Sigmoid colon (tissue), 7 donors: Measurements from ENCODE around the gene DIPK1A. TPM values are rescaled to one million over a fixed set of nuclear protein-coding genes. Genes with fewer than 3 reads are reported as not detected.
A peak's percentile ranks its signal among the peaks of the same experiment; 100 is the strongest.

Experiments used
- DNase-seq: peaks from one replicate; pipeline ENCODE4 v3.0.0-alpha.2; 2019
- H3K27ac ChIP-seq, 4 donors: fragments of 200-600 bp; sonication (generic); one replicate each; pipeline ENCODE4 v1.5.1; 2016 to 2019; ENCODE audit warnings: mild to moderate bottlenecking in 1 of 4
- H3K27me3 ChIP-seq, 3 donors: fragments of 200-600 bp; sonication (generic); one replicate each; pipeline ENCODE4 v1.5.1; 2019; ENCODE audit warnings: mild to moderate bottlenecking in 1 of 3
- H3K36me3 ChIP-seq, 4 donors: fragments of 200-600 bp; sonication (generic); one replicate each; pipeline ENCODE4 v1.5.1; 2016 to 2019
- H3K4me1 ChIP-seq, 4 donors: fragments of 200-600 bp; sonication (generic); one replicate each; pipeline ENCODE4 v1.5.1; 2017 to 2019
- H3K4me3 ChIP-seq, 4 donors: fragments of 200-600 bp; sonication (generic); one replicate each; pipeline ENCODE4 v1.5.1; 2017 to 2019; ENCODE audit warnings: mild to moderate bottlenecking in 2 of 4, moderate library complexity in 1 of 4
- H3K9me3 ChIP-seq, 4 donors: fragments of 200-600 bp in 3 of 4; sonication (generic) in 3 of 4; one replicate each; pipeline versions ENCODE4 v1.5.1 to v1.6.1; 2013 to 2019
- EP300 ChIP-seq, 4 donors: sonication (generic); formaldehyde crosslinking; IDR thresholded peaks; one replicate each; pipeline ENCODE4 v1.6.1; 2017; ENCODE audit warnings: antibody characterized with exemption in 4 of 4
- POLR2A ChIP-seq, 2 donors: fragments of 450-650 bp; IDR thresholded peaks; one replicate each; pipeline ENCODE4 v1.6.1; 2016; ENCODE audit warnings: antibody characterized with exemption in 2 of 2, mild to moderate bottlenecking in 2 of 2, moderate library complexity in 2 of 2
- POLR2AphosphoS5 ChIP-seq, 4 donors: sonication (generic); formaldehyde crosslinking; IDR thresholded peaks; one replicate each; pipeline ENCODE4 v1.6.1; 2017; ENCODE audit warnings: antibody characterized with exemption in 4 of 4
- WGBS, 2 donors: extraction: QIAGEN DNeasy Blood & Tissue Kit; methylation state at CpG; one replicate each; pipeline ENCODE4 v1.1.7; 2013; 5-methylcytosine and 5-hydroxymethylcytosine counted together
- intact Hi-C: fragments of 100-400 bp; cut with DNase I; formaldehyde crosslinking; loops from one replicate; pipeline ENCODE4 v1.15.1; 2023
- polyA plus RNA-seq, 3 donors: library from polyadenylated mRNA; stranded (reverse); fragments of 200-250 nt; gene quantifications; one replicate each; pipeline ENCODE4 v1.2.3, GENCODE V29; 2013
- total RNA-seq, 4 donors: library from RNA; depleted of rRNA; stranded (reverse); fragments of >200 nt; gene quantifications; one replicate each; pipeline ENCODE4 v1.1.0, GENCODE V29; 2016
- TF ChIP-seq, protein P1 (sequence below), 4 experiments: fragments of 450-650 bp in 3 of 4; fragments of 200-600 bp in 1 of 4; IDR thresholded peaks; one replicate each; pipeline ENCODE4 v1.5.1; 2016 to 2019; ENCODE audit warnings: antibody characterized with exemption in 4 of 4, mild to moderate bottlenecking in 3 of 4, moderate library complexity in 2 of 4
- donor health status: healthy with polysubstance abuse.
- donor health status: Bipolar disorder and iron deficiency.
- donor health status: healthy.

DIPK1A gene
- total and polyA plus RNA-seq, 7 donors, result 1.8 to 35.5 (median 19.1) TPM

DNA sequence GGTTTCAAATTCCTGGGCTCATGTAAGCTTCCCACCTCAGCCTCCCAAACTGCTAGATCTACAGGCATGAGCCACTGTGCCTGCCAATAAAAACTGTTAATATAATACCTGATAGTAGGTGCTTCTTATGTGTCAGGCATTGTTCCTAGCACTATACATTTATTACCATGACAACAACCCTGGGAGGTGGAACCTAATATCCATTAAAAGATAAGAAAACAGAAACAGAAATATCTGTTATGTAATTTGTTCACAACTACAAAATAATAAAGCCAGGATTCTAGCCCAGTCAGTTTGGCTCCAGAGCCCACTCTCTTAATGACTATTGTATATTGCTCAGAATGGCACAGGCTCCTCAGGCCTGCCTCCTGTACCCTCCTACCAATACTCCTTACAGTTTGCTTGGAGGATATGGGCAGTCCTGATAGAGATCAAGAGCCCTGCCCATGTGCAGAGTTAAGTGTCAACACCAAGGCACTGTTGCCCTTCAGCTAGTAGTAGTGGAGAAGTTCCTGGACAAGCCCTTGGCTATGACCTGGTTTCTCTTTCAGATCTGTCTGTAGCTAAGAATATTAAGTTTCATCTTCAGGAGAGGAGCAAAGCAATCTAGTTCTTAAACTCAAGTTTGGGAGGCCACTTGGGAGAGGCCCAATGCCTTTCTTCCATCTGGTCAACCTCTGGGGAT, 107.0 kb downstream of the DIPK1A start:
- peaks cover 0 to 2% (median under 1%) of the 10 kb centered on the region in 4 donors for H3K4me1 ChIP-seq
- intact Hi-C loops, result no loop called here
- peaks cover 0 to 15% (median 6%) of the 10 kb centered on the region in 4 donors for H3K36me3 ChIP-seq
- no peak for DNase-seq
- no peak overlapping the region for H3K27ac ChIP-seq
- H3K27me3 ChIP-seq, result no peaks in the 10 kb centered on the region
- TF ChIP-seq POLR2A (IDR thresholded peaks at IDR 0.05) (no peak), EP300 (IDR thresholded peaks at IDR 0.05) (no peak), POLR2AphosphoS5 (IDR thresholded peaks at IDR 0.05) (no peak)
- TF ChIP-seq, protein P1, sequence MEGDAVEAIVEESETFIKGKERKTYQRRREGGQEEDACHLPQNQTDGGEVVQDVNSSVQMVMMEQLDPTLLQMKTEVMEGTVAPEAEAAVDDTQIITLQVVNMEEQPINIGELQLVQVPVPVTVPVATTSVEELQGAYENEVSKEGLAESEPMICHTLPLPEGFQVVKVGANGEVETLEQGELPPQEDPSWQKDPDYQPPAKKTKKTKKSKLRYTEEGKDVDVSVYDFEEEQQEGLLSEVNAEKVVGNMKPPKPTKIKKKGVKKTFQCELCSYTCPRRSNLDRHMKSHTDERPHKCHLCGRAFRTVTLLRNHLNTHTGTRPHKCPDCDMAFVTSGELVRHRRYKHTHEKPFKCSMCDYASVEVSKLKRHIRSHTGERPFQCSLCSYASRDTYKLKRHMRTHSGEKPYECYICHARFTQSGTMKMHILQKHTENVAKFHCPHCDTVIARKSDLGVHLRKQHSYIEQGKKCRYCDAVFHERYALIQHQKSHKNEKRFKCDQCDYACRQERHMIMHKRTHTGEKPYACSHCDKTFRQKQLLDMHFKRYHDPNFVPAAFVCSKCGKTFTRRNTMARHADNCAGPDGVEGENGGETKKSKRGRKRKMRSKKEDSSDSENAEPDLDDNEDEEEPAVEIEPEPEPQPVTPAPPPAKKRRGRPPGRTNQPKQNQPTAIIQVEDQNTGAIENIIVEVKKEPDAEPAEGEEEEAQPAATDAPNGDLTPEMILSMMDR (IDR thresholded peaks at IDR 0.05), result no peak
- no peaks in the 10 kb centered on the region for H3K9me3 ChIP-seq
- no peak overlapping the region for H3K4me3 ChIP-seq

DNA sequence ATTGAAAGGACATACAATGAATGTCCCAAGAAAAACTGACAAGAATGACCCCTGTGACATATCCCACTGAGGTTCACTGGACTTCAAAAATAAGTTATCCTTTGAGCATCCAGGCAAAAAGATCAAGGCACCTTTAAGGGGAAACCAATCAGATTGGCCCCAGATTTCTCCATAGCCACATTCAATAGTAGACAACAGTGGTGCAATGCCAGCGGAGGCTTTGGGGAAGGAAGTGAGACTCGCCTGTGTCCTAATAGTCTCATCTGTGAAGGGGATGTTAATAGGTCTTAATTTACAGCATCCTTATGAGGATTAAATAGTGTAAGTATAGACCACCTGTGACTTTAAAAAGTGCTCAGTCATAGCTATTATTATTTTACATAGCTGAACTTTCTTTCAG, 108.0 kb downstream of the DIPK1A start:
- intact Hi-C loops, result no loop called here
- H3K27me3 ChIP-seq, result no peaks in the 10 kb centered on the region
- TF ChIP-seq, protein P1 (IDR thresholded peaks at IDR 0.05), result no peak
- no peak for TF ChIP-seq POLR2AphosphoS5 (IDR thresholded peaks at IDR 0.05)
- no peak for TF ChIP-seq EP300 (IDR thresholded peaks at IDR 0.05)
- no peak for TF ChIP-seq POLR2A (IDR thresholded peaks at IDR 0.05)
- peaks cover 0 to 19% (median 10%) of the 10 kb centered on the region in 4 donors for H3K36me3 ChIP-seq
- H3K9me3 ChIP-seq, result no peaks in the 10 kb centered on the region
- 73 to 90% methylated on average over 2 of the region's 2 CpGs for WGBS, 2 donors
- H3K27ac ChIP-seq, result no peak overlapping the region
- no peak for DNase-seq
- no peak overlapping the region for H3K4me3 ChIP-seq
- no peaks in the 10 kb centered on the region for H3K4me1 ChIP-seq

DNA sequence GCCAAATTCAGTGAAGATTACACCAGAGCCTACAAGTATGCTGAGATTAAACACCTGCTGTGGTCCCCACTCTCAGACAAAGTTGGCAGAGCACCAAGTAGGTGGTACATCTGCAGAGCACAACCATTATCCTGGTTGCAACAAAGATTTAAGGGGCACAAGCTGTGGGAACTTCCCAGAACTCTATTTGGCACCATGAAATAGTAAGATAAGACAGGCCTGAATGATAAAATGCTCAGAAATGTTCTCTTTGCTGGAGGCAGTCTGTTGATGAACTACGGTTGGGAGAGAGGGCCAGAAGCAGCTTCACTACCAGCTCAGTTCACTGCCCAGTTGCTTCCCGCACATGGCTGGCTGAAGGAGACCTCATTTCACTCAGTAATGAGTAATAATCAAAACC, 109.5 kb downstream of the DIPK1A start:
- TF ChIP-seq EP300 (IDR thresholded peaks at IDR 0.05), result no peak
- TF ChIP-seq POLR2AphosphoS5 (IDR thresholded peaks at IDR 0.05), result no peak
- TF ChIP-seq, protein P1 (IDR thresholded peaks at IDR 0.05), result no peak
- TF ChIP-seq POLR2A (IDR thresholded peaks at IDR 0.05), result no peak
- Histone ChIP-seq H3K4me3 (no peak overlapping the region), H3K36me3 (peaks cover 0 to 19% (median 10%) of the 10 kb centered on the region in 4 donors), H3K27me3 (no peaks in the 10 kb centered on the region), H3K4me1 (no peaks in the 10 kb centered on the region), H3K27ac (peak overlapping the region in 1 of 4 donors; percentile 10), H3K9me3 (no peaks in the 10 kb centered on the region)
- no peak for DNase-seq
- WGBS, 2 donors, result 91 to 94% methylated on average over 2 of the region's 2 CpGs
- intact Hi-C loops, result no loop called here

DNA sequence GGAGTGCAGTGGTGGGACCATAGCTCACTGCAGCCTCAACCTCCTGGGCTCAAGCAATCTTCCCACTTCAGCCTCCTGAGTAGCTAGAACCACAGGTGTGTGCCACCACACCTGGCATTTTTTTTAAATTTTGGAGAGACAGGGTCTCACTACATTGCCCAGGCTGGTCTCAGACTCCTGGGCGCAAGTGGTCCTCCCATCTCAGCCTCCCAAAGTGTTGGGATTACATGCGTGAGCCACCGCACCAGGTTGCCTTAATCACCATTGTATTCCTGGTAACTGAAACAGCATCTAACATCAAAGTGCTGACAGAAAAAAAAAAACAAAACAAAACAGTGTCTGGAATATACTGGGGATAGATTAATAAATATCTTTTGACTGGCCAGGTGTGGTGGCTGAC, 111.2 kb downstream of the DIPK1A start:
- Histone ChIP-seq H3K27me3 (no peaks in the 10 kb centered on the region), H3K4me1 (no peaks in the 10 kb centered on the region), H3K4me3 (no peak overlapping the region), H3K9me3 (no peaks in the 10 kb centered on the region), H3K27ac (no peak overlapping the region), H3K36me3 (peaks cover 0 to 19% (median 10%) of the 10 kb centered on the region in 4 donors)
- DNase-seq, result no peak
- WGBS, 2 donors, result 97 to 99% methylated on average over 3 of the region's 3 CpGs
- TF ChIP-seq EP300 (IDR thresholded peaks at IDR 0.05), result no peak
- TF ChIP-seq, protein P1 (IDR thresholded peaks at IDR 0.05), result no peak
- no peak for TF ChIP-seq POLR2A (IDR thresholded peaks at IDR 0.05)
- TF ChIP-seq POLR2AphosphoS5 (IDR thresholded peaks at IDR 0.05), result no peak
- intact Hi-C loops, result no loop called here

DNA sequence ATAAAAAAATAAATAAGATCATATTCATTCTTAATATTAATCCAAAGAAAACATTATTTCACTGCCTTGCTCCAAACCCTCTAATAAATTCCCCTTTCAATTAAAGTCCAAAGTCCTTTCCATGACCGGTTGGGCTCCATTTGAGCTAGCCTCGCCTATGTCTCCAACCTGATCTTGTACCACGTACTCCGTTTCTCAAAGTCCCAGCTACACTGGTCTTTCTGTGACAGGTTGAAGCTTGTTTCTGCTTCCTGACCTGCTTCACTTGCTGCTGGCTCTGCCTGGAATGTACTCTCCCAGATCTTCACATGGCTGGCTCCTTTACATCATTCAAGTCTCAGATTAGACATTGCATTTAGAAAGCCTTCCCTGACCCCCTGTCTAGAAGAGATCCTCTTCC, 113.1 kb downstream of the DIPK1A start:
- 32 to 76% methylated on average over 4 of the region's 4 CpGs for WGBS, 2 donors
- intact Hi-C loops, result no loop called here
- H3K9me3 ChIP-seq, result no peaks in the 10 kb centered on the region
- DNase-seq, result no peak
- TF ChIP-seq, protein P1 (IDR thresholded peaks at IDR 0.05), result no peak
- TF ChIP-seq POLR2AphosphoS5 (IDR thresholded peaks at IDR 0.05), result no peak
- TF ChIP-seq POLR2A (IDR thresholded peaks at IDR 0.05), result no peak
- no peak for TF ChIP-seq EP300 (IDR thresholded peaks at IDR 0.05)
- peaks cover 0 to 33% (median 13%) of the 10 kb centered on the region in 4 donors for H3K36me3 ChIP-seq
- no peaks in the 10 kb centered on the region for H3K4me1 ChIP-seq
- no peaks in the 10 kb centered on the region for H3K27me3 ChIP-seq
- H3K27ac ChIP-seq, result no peak overlapping the region
- H3K4me3 ChIP-seq, result no peak overlapping the region
